Ramos (cell line): Measurements from ENCODE around the gene ADARB1.

Experiments used
- in situ Hi-C: fragments of 300-500 bp; cut with MboI; formaldehyde crosslinking; loops from one replicate; pipeline ENCODE4 v1.14.3; 2022; ENCODE audit warnings: low sequenced_read_pairs; ENCODE audit not compliant: unreplicated experiment

ADARB1 gene

GRCh38 chr21:45053561-45054226 lies 20.7 kb upstream of the ADARB1 start:
- in situ Hi-C loops = no loop called here

GRCh38 chr21:45054227-45054926 lies 20.0 kb upstream of the ADARB1 start:
- in situ Hi-C loops = no loop called here

- in situ Hi-C loops = no loop called here
Observed at GRCh38 chr21:45054927-45055612, 19.3 kb upstream of the ADARB1 start.

- in situ Hi-C loops = no loop called here
Observed at GRCh38 chr21:45055861-45056260, 18.5 kb upstream of the ADARB1 start.

- in situ Hi-C loops = no loop called here
Observed at GRCh38 chr21:45056296-45056904, 18.0 kb upstream of the ADARB1 start.

- in situ Hi-C loops = no loop called here
Observed at GRCh38 chr21:45056917-45057560, 17.3 kb upstream of the ADARB1 start.

- in situ Hi-C loops = no loop called here
Observed at GRCh38 chr21:45057886-45058285, 16.5 kb upstream of the ADARB1 start.

- in situ Hi-C loops = no loop called here
Observed at GRCh38 chr21:45059121-45059520, 15.3 kb upstream of the ADARB1 start.

GRCh38 chr21:45060089-45060488 lies 14.3 kb upstream of the ADARB1 start:
- in situ Hi-C loops = no loop called here

- in situ Hi-C loops = no loop called here
Observed at GRCh38 chr21:45060675-45061311, 13.6 kb upstream of the ADARB1 start.

- in situ Hi-C loops = no loop called here
Observed at GRCh38 chr21:45064091-45064490, 10.3 kb upstream of the ADARB1 start.

GRCh38 chr21:45064618-45065399 lies 9.6 kb upstream of the ADARB1 start:
- in situ Hi-C loops = no loop called here

- in situ Hi-C loops = no loop called here
Observed at GRCh38 chr21:45067462-45068285, 6.7 kb upstream of the ADARB1 start.

GRCh38 chr21:45069085-45069484 lies 5.3 kb upstream of the ADARB1 start:
- in situ Hi-C loops = no loop called here

- in situ Hi-C loops = no loop called here
Observed at GRCh38 chr21:45069711-45070110, 4.7 kb upstream of the ADARB1 start.

- in situ Hi-C loops = no loop called here
Observed at GRCh38 chr21:45071078-45071873, 3.1 kb upstream of the ADARB1 start.

- in situ Hi-C loops = no loop called here
Observed at GRCh38 chr21:45071874-45072737, 2.3 kb upstream of the ADARB1 start.
